Measurements from ENCODE around the gene RANBP6. TPM values are rescaled to one million over a fixed set of nuclear protein-coding genes. Genes with fewer than 3 reads are reported as not detected.

RANBP6 gene
- polyA plus RNA-seq, 1 donor from 2014 or later = 47.6 TPM

DNA sequence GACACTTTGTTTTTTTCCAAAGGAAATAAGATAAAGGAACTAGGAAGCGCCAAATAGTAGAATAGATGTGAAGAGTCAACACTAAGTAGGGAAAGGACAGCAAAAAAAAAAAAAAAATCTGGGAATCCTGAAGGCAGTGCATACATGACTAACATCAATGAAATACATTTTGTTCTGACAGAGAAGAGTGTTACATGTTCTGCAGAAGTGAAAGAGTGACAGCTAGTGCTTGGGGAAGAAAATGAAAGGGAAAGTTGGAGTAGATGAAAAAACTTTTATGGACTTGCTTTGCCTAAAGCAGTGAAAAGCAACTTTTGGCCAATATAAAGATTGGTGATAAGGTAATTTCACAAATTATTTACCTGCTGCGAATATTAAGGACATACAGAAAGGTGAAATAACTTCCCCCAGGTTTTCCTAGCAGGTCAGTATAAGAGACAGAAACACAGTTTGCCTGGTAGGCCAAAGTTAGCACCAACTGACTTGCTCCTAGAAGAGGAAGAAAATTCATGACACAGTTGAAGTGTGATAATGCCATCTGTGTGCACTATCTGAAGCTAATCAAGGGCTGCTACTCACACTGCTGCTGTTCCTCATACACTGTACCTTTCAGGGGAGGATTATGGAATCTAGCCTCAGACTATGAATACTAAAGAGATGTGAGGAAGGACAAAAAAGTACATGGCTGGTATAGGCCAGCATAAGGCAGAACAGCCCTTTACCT is 38.6 kb downstream of the RANBP6 start:
- Histone ChIP-seq H3K79me2 (replicated peaks; ENCODE audit: insufficient read depth, low read length) (peaks cover 5% of the 10 kb centered on the region), H3K36me3 (ENCODE audit: insufficient read depth, low read length) (no peaks in the 10 kb centered on the region), H3K4me3 (ENCODE audit: low read length) (no peak overlapping the region), H3K9me2 (ENCODE audit: insufficient read depth, low read length) (no peaks in the 10 kb centered on the region), H3K9me3 (ENCODE audit: low read length) (no peaks in the 10 kb centered on the region), H3K9ac (ENCODE audit: low read length) (no peak overlapping the region), H3K27ac (ENCODE audit: low read length) (no peak overlapping the region), H3F3A (ENCODE audit: insufficient read depth, low read length, poor library complexity, severe bottlenecking) (no peaks in the 10 kb centered on the region), H3K4me2 (ENCODE audit: low read length) (no peak overlapping the region), H3K27me3 (ENCODE audit: insufficient read depth, low read depth, low read length) (no peaks in the 10 kb centered on the region), H4K20me1 (ENCODE audit: insufficient read depth) (no peaks in the 10 kb centered on the region), H2AFZ (ENCODE audit: low read depth, low read length) (no peak overlapping the region)
- TF ChIP-seq POLR2AphosphoS5 (IDR thresholded peaks at IDR 0.05) (no peak), TAF1 (IDR thresholded peaks at IDR 0.05; ENCODE audit: low read depth) (no peak)
- TF ChIP-seq, protein P1, sequence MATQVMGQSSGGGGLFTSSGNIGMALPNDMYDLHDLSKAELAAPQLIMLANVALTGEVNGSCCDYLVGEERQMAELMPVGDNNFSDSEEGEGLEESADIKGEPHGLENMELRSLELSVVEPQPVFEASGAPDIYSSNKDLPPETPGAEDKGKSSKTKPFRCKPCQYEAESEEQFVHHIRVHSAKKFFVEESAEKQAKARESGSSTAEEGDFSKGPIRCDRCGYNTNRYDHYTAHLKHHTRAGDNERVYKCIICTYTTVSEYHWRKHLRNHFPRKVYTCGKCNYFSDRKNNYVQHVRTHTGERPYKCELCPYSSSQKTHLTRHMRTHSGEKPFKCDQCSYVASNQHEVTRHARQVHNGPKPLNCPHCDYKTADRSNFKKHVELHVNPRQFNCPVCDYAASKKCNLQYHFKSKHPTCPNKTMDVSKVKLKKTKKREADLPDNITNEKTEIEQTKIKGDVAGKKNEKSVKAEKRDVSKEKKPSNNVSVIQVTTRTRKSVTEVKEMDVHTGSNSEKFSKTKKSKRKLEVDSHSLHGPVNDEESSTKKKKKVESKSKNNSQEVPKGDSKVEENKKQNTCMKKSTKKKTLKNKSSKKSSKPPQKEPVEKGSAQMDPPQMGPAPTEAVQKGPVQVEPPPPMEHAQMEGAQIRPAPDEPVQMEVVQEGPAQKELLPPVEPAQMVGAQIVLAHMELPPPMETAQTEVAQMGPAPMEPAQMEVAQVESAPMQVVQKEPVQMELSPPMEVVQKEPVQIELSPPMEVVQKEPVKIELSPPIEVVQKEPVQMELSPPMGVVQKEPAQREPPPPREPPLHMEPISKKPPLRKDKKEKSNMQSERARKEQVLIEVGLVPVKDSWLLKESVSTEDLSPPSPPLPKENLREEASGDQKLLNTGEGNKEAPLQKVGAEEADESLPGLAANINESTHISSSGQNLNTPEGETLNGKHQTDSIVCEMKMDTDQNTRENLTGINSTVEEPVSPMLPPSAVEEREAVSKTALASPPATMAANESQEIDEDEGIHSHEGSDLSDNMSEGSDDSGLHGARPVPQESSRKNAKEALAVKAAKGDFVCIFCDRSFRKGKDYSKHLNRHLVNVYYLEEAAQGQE (IDR thresholded peaks at IDR 0.05; ENCODE audit: borderline replicate concordance) = no peak

DNA sequence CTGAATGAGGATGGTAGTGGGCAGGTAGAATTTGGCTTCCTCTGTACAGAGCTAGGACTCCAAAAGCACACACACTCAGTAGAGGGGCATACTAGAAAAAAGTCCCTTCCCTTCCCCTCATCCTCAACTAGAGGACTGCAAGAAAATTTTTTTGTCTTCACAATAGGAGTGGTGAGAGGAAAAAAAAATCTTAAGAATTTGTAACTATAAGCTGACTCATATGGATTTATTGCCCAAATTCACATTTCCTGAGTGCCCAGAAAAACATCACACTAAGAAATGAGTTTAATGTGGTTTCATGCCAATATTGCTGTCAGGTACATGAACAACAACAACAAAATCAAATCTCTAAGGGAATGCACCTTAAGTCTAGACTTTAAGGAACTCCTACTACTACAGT is 43.7 kb downstream of the RANBP6 start:
- Histone ChIP-seq H3F3A (ENCODE audit: insufficient read depth, low read length, poor library complexity, severe bottlenecking) (no peaks in the 10 kb centered on the region), H3K36me3 (ENCODE audit: insufficient read depth, low read length) (peaks cover 6% of the 10 kb centered on the region), H2AFZ (ENCODE audit: low read depth, low read length) (no peak overlapping the region), H3K4me2 (ENCODE audit: low read length) (no peak overlapping the region), H3K9ac (ENCODE audit: low read length) (no peak overlapping the region), H3K9me2 (ENCODE audit: insufficient read depth, low read length) (no peaks in the 10 kb centered on the region), H3K27ac (ENCODE audit: low read length) (no peak overlapping the region), H3K4me3 (ENCODE audit: low read length) (no peak overlapping the region), H3K9me3 (ENCODE audit: low read length) (no peaks in the 10 kb centered on the region), H3K79me2 (replicated peaks; ENCODE audit: insufficient read depth, low read length) (no peaks in the 10 kb centered on the region), H4K20me1 (ENCODE audit: insufficient read depth) (no peaks in the 10 kb centered on the region), H3K27me3 (ENCODE audit: insufficient read depth, low read depth, low read length) (no peaks in the 10 kb centered on the region)
- TF ChIP-seq, protein P1 (IDR thresholded peaks at IDR 0.05; ENCODE audit: borderline replicate concordance) = no peak

Small RNA genes within 50 kb of the gene (small RNA-seq; reads per million reads assigned to genes)
- gene MIR4665 = 0 reads per million in 3 experiments

Other genes starting within 250 kb of the RANBP6 start
- gene ERMP1, start 182.5 kb downstream of the RANBP6 start, polyA plus RNA-seq = 7.3 and 7.8 TPM in 2 replicates
- gene MLANA, start 124.7 kb downstream of the RANBP6 start, polyA plus RNA-seq = not detected in 2 replicates
- gene IL33, start 200.2 kb upstream of the RANBP6 start, polyA plus RNA-seq = not detected in 2 replicates

Measured in neural cell (in vitro differentiated cells).